ENCODE measurements around the gene SPINK6. TPM values are rescaled to one million over a fixed set of nuclear protein-coding genes. Genes with fewer than 3 reads are reported as not detected.

The SPINK6 gene, protein sequence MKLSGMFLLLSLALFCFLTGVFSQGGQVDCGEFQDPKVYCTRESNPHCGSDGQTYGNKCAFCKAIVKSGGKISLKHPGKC
- total RNA-seq: not detected

DNA sequence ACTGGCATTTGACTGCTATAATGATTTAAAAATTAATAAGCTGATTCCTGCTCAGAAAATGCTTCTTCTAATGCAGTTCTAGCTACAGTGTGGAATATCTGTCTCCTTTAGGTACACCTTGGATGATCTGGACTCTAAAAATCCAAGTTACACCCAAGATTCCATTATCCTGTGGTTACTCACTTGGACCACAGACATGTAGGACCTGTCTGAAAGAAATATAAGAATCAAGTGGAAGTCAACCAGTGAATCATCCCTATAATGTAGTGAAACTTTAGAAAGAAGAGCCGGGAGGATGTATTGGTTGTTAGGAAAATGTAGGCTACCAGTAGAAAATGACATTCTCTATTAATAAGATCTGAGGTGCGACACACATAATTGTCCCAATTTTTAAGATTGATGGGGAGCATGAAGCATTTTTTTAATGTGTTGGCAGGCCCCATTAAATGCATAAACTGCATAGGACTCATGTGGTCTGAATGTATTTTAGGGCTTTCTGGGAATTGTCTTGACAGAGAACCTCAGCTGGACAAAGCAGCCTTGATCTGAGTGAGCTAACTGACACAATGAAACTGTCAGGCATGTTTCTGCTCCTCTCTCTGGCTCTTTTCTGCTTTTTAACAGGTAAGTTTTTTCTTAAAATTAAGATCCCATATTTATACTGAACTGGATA, at the start of gene SPINK6:
Gene SPINK6, plus strand, starts transcription at position 512 of the 673 bp plus-strand sequence. Its CDS starts 55 bp downstream, at position 567.
- DNase-seq: no peak

- DNase-seq: no peak
These were observed 46.2 kb upstream of the SPINK6 start for GRCh38 chr5:148156609-148157008.

- DNase-seq: no peak
These were observed 40.8 kb upstream of the SPINK6 start for GRCh38 chr5:148162038-148162437.

- no peak for DNase-seq
These were observed 39.5 kb upstream of the SPINK6 start for GRCh38 chr5:148163345-148163744.

GRCh38 chr5:148166550-148167283, 36.1 kb upstream of the SPINK6 start:
- DNase-seq: no peak

- no peak for DNase-seq
These were observed 34.6 kb upstream of the SPINK6 start, which contains the start of gene SPINK14 for GRCh38 chr5:148168246-148168645. Gene SPINK14, plus strand, starts transcription at chr5:148168546. Its CDS starts 1,187 bp downstream, at chr5:148169733.

GRCh38 chr5:148172377-148172776, 30.5 kb upstream of the SPINK6 start:
- no peak for DNase-seq

DNA sequence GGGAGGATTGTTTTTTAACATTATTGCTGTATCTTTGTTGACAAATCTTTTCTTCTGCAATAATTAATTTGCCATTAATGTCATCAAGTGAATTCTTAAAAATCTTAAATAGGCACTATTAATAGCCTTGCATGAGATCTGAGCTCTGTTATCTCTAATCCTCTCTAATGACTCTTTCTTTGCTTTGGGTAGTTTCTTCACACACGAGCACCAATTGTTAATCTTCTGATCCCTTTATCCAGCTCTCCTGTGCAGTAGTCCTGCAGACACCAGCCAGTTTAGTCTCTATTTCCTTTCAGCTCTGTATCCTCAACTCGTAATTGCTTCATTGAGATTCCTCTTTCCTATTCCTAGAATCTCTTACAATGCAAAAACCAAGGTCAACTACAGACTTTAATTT, 26.4 kb upstream of the SPINK6 start:
- DNase-seq: no peak

DNA sequence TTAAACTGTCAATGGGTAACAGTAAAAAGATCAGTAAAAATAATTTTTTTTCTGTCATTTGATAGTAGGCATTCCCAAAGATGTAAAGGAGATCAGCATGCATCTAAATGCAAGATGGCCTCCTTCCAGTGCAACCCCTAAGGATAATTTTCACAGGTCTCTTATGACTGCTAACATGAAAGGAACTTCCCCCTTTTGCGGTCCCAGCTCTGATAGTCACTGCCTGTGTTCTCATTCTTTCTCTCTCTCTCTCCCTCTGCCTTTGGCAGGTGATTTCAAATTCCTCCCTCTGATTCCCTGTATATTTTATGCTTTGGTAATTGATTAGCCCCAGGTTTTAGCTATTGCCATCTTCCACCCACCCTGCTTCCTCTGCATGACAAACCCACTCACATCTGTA, 25.6 kb upstream of the SPINK6 start:
- DNase-seq: no peak

GRCh38 chr5:148179234-148179824, 23.5 kb upstream of the SPINK6 start:
- peak; percentile 66 for DNase-seq

DNA sequence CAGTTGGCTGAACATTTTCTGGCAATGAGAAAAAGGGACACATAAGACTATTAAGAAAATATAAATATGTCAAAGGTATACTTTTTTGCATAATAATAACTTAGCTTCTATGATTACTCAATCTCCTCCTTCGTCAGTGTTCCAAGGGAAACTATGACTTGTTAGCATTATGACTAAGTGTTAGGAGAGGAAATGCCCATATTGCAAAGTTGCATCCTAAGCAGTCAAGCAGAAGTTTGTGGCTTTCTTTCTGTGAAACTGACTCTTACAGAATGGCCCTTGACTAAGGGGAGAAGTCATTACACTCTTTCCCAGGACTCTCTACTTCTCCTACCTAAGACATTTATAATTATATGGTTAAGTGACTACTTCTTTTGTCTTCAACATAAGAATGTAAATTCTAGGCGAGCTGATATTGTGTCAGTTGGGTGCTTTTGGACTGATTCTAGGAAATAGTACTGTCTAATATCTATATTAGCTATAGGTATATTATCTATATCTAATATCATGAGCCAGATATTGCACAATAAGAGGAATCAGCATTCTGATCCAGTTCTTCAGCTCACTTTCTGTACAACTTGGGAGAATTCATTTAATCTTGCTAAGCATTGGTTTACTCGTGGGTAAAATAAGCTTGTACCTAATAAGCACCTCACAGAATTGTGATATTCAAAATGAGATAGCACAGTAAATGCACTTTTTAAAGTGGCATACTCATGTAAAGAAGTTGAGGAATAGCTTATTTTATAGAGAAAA, 16.4 kb upstream of the SPINK6 start:
- peak; percentile 7 for DNase-seq

GRCh38 chr5:148191010-148191409, 11.8 kb upstream of the SPINK6 start:
- no peak for DNase-seq

GRCh38 chr5:148193202-148193601, 9.6 kb upstream of the SPINK6 start:
- DNase-seq: no peak

GRCh38 chr5:148201151-148201550, 1.7 kb upstream of the SPINK6 start:
- no peak for DNase-seq

DNA sequence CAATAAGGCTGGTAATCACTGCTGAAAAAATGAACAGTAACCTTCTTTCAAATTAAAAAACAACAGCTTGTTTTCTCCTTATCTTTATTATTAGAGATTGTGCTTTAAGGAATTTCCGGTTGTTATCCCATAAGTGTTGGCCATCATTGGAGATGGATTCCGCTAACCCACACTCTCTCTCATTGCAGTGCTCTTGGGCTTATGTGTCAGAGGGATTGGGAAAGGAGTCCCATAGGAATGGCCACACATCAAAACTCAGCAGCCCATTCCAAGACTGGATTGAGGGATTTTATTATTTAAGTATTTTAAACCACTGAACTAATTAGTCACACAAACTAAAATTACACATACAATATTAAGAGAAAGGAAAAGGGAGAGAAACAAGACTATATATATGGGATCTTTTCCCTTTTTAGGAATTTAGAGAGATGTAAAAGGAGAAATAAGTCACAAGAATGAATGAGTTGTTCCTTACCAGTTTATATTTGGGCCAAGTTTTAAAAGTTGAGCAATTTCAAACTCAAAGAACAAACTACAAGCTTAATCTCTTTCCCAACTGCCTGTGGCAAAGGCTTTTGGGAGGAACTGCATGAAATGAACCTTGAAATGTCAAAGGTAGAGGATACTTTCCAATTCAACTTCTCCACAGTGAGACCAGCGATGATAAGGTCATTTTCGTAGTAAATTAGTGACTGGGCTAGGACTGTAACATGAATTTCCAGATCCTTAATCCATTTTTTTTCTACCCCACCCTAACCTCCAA, 2.4 kb downstream of the SPINK6 start:
- no peak for DNase-seq

GRCh38 chr5:148205865-148206264, 3.0 kb downstream of the SPINK6 start:
- no peak for DNase-seq

- no peak for DNase-seq
These were observed 3.8 kb downstream of the SPINK6 start for GRCh38 chr5:148206620-148207019.

DNA sequence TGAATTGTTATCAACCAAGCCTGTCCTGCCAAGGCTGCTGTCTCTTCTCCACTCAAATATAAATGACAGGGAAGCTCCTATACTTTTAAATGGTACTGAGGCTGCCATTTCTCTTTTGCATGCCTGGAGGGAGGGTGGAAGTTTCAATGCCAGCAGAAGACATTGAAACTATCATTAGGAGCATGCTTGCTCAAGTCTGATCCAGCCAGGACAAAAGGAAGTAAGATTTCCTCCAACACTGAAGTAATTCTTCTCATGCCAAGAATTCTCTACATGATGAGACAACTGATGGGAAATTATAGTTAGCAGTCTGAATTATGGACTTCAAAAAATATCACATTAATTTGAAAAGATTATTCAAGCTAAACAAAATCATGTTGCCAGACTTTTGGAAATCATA, 5.4 kb downstream of the SPINK6 start:
- no peak for DNase-seq

DNA sequence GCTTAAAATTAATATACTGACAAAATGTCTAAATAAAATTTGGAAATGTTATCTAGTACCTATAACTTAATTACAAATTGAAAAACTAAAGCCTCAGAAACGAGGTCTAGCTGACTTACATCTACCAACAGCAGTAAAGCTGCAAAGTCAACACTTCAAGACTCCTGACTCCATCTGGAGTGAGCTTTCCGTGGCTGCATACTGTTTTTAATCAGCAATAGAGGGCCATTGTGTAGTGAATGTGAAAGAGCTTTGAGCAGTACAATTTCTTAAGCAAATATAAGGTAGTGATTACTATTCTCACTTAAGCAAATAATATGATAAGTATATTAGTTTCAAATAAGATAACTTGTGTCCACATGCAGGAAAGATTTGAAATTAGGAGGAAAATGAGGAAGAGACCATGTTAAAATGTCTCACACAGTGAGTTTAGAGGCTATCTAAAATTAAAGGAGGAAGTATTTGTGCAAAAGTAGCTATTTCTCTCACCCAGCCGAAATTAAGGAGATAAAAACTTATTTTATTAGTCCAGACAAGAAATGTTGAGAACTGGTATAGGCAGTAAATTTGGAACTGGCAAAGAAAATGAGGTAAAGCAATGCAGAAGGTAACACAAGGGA, 6.4 kb downstream of the SPINK6 start:
- no peak for DNase-seq

DNA sequence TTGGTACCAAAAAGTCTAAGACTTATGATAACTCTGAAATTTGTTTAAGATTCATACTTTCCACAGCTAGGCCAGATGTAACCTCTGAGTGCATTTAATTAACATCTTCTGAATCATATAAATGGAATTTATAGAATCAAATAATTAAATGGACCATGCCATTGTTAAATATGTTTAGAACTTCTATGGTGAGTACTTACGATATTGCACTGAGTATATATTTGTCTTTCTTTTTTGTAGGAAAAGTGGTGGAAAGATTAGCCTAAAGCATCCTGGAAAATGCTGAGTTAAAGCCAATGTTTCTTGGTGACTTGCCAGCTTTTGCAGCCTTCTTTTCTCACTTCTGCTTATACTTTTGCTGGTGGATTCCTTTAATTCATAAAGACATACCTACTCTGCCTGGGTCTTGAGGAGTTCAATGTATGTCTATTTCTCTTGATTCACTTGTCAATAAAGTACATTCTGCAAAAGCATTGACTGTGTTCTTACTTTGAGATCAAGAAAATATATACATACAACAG, 11.9 kb downstream of the SPINK6 start:
- peak; percentile 9 for DNase-seq

GRCh38 chr5:148221508-148221907, 18.7 kb downstream of the SPINK6 start:
- no peak for DNase-seq

All from tongue (tissue), 2 donors.